ENCODE results near the gene LMBRD1. TPM values are rescaled to one million over a fixed set of nuclear protein-coding genes. Genes with fewer than 3 reads are reported as not detected.

Gene LMBRD1
- total RNA-seq, 1 donor from 2014 or later: 38.3 TPM

- H3K36me3 Mint-ChIP-seq: no peaks in the 10 kb centered on the region
- no peak for DNase-seq (ENCODE audit: extremely low spot score, unreplicated experiment)
- H3K4me1 Mint-ChIP-seq (ENCODE audit: unreplicated experiment): peaks cover 6% of the 10 kb centered on the region
- no peak overlapping the region for H3K27ac Mint-ChIP-seq
- H3K27me3 Mint-ChIP-seq: no peaks in the 10 kb centered on the region
- TF ChIP-seq, protein P1, sequence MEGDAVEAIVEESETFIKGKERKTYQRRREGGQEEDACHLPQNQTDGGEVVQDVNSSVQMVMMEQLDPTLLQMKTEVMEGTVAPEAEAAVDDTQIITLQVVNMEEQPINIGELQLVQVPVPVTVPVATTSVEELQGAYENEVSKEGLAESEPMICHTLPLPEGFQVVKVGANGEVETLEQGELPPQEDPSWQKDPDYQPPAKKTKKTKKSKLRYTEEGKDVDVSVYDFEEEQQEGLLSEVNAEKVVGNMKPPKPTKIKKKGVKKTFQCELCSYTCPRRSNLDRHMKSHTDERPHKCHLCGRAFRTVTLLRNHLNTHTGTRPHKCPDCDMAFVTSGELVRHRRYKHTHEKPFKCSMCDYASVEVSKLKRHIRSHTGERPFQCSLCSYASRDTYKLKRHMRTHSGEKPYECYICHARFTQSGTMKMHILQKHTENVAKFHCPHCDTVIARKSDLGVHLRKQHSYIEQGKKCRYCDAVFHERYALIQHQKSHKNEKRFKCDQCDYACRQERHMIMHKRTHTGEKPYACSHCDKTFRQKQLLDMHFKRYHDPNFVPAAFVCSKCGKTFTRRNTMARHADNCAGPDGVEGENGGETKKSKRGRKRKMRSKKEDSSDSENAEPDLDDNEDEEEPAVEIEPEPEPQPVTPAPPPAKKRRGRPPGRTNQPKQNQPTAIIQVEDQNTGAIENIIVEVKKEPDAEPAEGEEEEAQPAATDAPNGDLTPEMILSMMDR (conservative IDR thresholded peaks at IDR 0.05): no peak
- H3K4me3 Mint-ChIP-seq: no peak overlapping the region
- H3K9me3 Mint-ChIP-seq: no peaks in the 10 kb centered on the region
Measured at GRCh38 chr6:69665437-69665836, 131.4 kb downstream of the LMBRD1 start.

GRCh38 chr6:69664551-69664950, 132.3 kb downstream of the LMBRD1 start:
- Mint-ChIP-seq H3K4me3 (no peak overlapping the region), H3K27ac (no peak overlapping the region), H3K9me3 (no peaks in the 10 kb centered on the region), H3K36me3 (no peaks in the 10 kb centered on the region), H3K4me1 (ENCODE audit: unreplicated experiment) (peaks cover 6% of the 10 kb centered on the region), H3K27me3 (no peaks in the 10 kb centered on the region)
- DNase-seq (ENCODE audit: extremely low spot score, unreplicated experiment): no peak
- TF ChIP-seq, protein P1 (conservative IDR thresholded peaks at IDR 0.05): no peak

- DNase-seq (ENCODE audit: extremely low spot score, unreplicated experiment): no peak
- H3K27me3 Mint-ChIP-seq: no peaks in the 10 kb centered on the region
Measured at GRCh38 chr6:69663215-69663614, 133.6 kb downstream of the LMBRD1 start.

DNA sequence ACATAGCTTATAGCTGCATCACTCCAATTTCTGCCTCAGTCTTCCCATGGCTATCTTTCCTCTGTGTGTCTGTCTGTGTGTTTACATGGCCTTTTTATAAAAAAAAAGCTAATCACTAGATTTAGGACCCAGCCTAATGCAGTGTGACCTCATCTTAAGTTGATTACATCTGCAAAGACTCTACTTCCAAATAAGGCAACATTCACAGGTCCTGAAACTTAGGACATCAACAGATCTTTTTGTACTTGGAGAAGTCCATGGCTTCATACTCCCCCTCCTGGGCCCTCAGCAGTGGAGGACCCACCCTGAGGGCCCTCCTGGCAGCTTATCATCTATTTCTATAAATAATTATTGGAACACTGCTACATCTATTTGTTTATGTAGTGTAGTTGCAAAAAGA, 146.1 kb downstream of the LMBRD1 start:
- H3K27me3 Mint-ChIP-seq: no peaks in the 10 kb centered on the region

More at GRCh38 chr6:69663215-69663614, 133.6 kb downstream of the LMBRD1 start:
- Mint-ChIP-seq H3K27ac (no peak overlapping the region), H3K9me3 (peaks cover 5% of the 10 kb centered on the region), H3K36me3 (no peaks in the 10 kb centered on the region), H3K4me3 (no peak overlapping the region), H3K4me1 (ENCODE audit: unreplicated experiment) (no peaks in the 10 kb centered on the region)
- TF ChIP-seq, protein P1 (conservative IDR thresholded peaks at IDR 0.05): no peak

GRCh38 chr6:69647726-69648125, 149.1 kb downstream of the LMBRD1 start:
- TF ChIP-seq, protein P1 (conservative IDR thresholded peaks at IDR 0.05): no peak
- DNase-seq (ENCODE audit: extremely low spot score, unreplicated experiment): no peak
- no peaks in the 10 kb centered on the region for H3K9me3 Mint-ChIP-seq
- no peak overlapping the region for H3K27ac Mint-ChIP-seq
- no peaks in the 10 kb centered on the region for H3K4me1 Mint-ChIP-seq (ENCODE audit: unreplicated experiment)
- H3K36me3 Mint-ChIP-seq: no peaks in the 10 kb centered on the region
- H3K27me3 Mint-ChIP-seq: no peaks in the 10 kb centered on the region
- no peak overlapping the region for H3K4me3 Mint-ChIP-seq

More for the DNA sequence above, 146.1 kb downstream of the LMBRD1 start:
- Mint-ChIP-seq H3K9me3 (no peaks in the 10 kb centered on the region), H3K4me1 (ENCODE audit: unreplicated experiment) (no peaks in the 10 kb centered on the region), H3K27ac (no peak overlapping the region), H3K4me3 (no peak overlapping the region), H3K36me3 (no peaks in the 10 kb centered on the region)
- TF ChIP-seq, protein P1 (conservative IDR thresholded peaks at IDR 0.05): no peak
- no peak for DNase-seq (ENCODE audit: extremely low spot score, unreplicated experiment)

DNA sequence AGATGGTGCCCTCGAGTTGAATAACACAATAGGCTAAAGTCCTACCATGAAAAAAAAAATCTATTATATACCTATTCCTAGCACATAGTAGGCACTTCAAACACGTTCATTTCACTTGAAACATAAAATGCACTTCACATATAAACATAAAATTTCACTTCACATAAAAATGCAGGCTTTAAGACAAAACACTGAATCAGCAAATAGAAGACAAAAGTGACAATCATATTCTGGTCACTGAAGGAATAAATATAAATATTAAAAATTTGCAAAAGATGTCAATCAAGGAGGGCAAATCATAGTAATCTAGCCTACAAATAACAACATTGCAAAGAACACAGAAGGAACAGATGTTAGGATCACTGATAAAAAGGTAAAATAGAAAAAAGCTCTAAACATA, 153.1 kb downstream of the LMBRD1 start:
- DNase-seq (ENCODE audit: extremely low spot score, unreplicated experiment): no peak
- no peaks in the 10 kb centered on the region for H3K36me3 Mint-ChIP-seq
- TF ChIP-seq, protein P1 (conservative IDR thresholded peaks at IDR 0.05): no peak
- H3K4me3 Mint-ChIP-seq: no peak overlapping the region
- H3K9me3 Mint-ChIP-seq: no peaks in the 10 kb centered on the region
- H3K27me3 Mint-ChIP-seq: peaks cover 3% of the 10 kb centered on the region
- H3K27ac Mint-ChIP-seq: no peak overlapping the region
- no peaks in the 10 kb centered on the region for H3K4me1 Mint-ChIP-seq (ENCODE audit: unreplicated experiment)
